HG02981 (cell line): ENCODE measurements around the gene NPHS1.
"Not testable (repeated sequence)": the region's sequence is repeated elsewhere in the genome, so short reads cannot be mapped to it uniquely, and the experiment has no call there.

Experiments
- ATAC-seq: cut with Tn5 transposase; IDR thresholded peaks from one replicate; pipeline ENCODE4 v1.9.1; 2021; ENCODE audit warnings: mild to moderate bottlenecking, moderate library complexity; ENCODE audit not compliant: unreplicated experiment

Gene NPHS1

DNA sequence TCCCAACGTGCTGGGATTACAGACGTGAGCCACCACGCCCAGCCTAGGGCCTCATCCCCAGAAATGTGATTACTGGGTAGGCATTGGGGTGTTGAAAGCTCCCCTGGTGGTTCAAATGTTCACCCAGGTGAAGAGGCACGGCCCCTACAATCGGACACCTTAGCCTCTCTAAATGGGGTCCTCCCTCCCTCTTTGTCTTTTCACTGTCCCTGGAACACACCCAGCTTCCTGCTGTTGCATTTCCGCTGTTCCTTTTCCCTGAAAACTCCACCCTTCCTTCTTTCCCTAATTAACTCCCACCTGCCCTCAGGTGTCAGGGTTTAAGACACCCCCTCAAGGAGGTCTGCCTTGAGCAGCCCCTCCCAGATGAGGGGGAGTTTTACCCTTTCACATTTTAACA, 36.0 kb downstream of the NPHS1 start:
- ATAC-seq: no peak

DNA sequence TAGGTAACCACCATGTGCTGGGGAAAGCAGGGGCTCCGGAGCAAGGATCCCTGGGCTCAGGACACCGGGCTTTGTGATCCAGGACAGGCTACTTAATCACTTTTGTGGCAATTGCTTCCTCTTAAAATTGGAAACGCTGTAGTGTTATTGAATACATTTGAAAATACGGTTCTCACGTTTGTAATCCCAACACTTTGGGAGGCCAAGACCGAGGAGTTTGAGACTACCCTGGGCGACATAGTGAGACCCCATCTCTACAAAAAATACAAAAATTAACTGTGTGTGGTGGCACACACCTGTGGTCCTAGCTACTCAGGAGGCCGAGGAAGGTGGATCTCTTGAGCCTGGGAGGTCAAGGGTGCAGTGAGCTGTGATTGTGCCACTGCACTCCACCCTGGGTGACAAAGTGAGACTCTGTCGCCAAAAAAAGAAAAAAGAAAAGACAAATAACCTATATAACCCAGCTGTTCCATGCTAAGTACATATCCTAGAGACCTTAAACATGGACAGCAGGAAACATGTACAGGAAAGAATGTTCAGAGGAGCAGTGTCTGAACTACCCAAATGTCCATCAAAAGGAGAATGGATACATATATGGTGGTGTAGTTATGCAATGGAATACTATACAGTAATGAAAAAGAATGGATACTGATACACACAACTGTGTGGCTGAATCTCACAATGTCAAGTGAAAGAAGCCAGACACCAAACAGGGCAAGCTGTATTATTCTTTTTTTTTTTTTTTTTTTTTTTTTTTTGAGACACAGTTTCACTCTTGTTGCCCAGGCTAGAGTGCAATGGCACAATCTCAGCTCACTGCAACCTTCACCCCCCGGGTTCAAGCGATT, 39.0 kb downstream of the NPHS1 start:
- no peak for ATAC-seq

DNA sequence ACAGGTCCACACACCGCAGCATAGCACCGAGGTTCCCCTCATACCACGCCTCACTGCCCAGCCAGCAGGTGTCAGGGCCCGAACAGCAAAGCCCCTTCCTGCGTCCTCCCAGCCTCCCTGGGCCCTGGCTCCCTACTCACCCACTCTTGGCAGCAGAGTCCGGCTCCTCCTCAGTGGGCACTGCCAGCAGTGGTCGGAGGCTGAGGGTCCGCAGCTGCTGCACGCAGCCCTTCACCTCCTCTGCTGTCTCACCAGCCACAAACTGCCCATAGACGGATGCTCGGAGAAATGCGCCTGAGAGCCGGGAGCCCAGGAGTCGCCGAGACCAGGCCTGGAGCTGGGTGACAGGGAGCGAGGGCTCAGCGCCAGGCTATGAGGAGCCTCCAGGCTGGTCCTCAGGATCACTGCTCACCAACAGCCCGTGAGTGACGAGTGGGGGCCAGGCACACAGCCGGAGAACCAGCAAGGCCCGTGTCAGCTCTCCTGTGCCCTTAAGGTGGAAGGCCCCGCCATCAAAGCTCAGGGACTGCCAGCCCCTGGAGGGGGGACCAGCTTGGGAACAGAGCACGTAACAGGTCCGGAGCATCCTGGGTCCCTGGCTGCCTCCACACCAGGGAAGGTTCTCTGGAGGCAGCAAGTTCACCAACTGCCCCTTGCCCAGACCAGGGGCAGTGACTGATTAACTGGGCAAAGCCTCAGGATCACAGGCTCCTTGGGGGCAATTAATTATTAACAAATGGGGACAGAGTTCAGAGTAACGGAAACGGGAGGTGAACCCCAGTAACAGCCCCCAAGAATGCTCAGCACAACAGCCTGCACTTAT, 39.9 kb downstream of the NPHS1 start, which contains the start of gene PRODH2:
Gene PRODH2 (minus strand): TSS at position 626 of the 823 bp plus-strand sequence. CDS start 40 bp downstream, at position 586.
- no peak for ATAC-seq

DNA sequence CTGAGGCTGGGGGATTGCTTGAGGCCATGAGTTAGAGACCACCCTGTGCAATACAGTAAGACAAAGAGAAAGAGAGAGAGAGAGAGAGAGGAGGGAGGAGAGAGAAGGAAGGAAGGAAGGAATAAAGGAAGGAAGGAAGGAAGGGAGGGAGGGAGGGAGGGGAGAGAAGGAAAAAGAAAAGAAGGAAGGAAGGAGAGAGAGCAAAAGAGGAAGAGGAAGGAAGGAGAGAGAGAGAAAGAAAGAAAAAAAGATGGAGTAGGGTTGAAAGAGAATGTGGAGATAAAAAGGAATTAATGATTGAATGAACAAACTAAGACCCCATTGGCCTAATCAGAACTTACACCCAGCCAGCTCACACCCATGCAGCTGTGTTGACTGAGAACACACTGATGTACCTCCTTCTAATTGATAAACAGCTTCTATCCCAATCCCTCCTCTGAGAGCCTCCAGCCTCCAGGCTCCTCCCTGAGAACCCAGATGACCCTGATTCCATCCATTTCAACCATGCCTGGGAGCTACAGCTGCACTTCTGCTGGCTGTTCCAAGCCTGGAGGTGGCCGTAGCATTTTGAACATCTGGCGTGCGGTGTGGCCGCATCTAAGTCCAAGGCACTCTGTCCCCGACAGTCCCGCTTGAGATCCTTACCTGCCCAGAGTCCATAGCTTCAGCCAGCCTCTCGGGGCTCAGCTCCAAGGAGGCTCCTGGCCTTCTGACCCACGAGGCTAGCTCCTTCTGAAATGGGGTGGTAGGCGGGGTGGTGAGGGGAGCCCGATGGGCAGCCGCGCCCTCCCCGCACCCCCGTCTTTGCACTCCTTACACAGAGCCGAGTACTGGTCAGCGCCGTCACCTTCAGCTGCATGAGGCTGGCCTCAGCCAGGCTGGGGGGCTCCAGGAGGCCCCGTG, 40.7 kb downstream of the NPHS1 start:
- no peak for ATAC-seq

DNA sequence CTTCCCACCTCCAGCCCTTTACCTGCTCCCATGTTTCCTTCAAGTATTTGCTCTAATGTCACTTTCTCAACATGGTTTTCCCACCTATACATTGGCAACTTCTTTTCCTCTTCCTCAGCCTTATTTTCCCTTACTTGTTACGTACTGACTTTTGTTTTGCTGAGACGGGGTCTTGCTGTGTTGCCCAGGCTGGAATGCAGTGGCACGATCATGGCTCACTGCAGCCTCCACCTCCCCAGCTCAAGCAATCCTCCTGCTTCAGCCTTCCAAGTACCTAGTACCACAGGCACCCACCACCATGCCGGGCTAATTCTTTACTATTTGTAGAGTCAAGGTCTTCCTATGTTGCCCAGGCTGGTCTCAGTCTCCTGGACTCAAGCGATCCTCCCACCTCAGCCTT, 44.7 kb downstream of the NPHS1 start:
- ATAC-seq: no peak

DNA sequence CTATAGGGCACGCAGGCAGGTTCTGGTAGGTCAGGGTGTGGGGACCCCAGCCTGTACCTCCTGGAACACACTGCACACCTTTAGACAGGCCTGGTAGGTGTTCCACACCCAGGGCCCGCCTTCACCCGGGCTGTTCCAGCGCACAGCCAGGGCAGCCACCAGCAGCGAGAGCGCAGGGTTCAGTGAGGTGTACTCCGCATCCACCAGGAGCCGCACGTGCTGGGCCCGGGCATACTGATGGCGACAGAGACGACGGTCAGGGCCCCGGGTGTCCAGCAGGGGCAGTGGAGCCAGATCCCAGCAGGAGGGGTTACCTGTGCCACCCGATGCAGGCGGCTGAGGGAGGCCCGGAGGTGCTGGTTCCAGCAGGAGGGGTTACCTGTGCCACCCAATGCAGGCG, 45.7 kb downstream of the NPHS1 start:
- ATAC-seq: no peak

DNA sequence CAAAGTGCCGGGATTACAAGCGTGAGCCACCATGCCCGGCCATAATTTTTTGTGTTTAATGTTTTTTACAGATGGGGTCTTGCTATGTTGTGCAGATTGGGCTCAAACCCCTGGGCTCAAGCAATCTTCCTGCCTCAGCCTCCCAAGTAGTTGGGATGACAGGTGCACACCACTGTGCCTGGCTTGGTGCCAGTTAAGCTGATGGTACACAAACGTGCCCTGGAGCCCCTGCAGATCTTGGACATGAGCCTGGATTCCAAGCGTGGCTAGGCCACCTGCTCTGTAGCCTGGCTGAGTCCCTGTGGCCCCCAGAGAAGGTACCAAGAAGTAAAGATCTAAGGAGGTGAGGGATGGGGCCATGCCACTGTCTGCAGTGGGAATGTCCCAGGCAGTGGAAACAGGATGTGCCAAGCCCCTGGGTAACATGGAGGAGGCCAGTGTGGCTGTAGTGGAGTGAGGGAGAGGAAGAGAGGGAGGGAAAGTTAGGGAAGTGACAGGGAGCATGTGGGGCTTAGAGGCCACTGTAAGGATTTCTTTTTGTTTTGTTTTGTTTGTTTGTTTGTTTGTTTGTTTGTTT, 46.7 kb downstream of the NPHS1 start:
- ATAC-seq: no peak

DNA sequence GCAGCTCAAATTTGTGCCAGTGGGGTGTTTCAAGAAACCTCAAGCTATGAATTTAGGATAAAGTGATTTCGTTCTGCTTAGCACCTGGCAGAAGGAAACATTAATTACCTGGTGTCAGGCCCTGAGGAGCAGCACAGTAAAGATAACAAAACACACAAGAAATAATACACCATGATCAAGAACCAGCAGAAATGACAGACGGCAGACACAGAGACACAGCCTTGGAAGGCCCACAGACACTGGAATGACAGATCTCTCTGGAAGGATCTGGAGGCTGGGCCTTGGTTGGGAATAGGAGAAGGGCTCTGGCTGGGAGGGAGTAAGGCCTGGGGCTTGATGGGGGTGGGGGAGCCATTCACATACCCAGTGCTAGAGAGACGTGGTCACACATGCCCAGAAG, 50.5 kb downstream of the NPHS1 start:
- no peak for ATAC-seq

DNA sequence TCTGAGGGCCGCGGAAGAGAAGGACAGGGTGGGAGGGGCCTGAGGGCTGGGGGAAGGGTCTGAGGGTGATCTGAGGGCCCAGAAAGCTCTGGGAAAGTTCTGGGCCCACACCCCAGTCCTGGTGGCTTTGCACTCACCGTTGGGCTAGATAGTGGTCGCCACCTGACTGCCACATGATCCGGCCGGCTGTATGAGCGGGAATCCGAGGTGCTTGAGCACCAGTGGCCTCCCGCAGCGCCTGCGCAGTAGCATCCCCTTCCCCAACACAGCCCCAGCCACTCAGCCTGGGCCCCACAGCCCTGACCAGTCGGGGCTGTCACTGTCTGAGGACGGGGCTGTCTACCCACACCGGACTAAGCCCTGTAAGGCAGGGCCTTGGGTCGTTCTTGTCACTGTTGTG, 54.6 kb downstream of the NPHS1 start:
- ATAC-seq: no peak

DNA sequence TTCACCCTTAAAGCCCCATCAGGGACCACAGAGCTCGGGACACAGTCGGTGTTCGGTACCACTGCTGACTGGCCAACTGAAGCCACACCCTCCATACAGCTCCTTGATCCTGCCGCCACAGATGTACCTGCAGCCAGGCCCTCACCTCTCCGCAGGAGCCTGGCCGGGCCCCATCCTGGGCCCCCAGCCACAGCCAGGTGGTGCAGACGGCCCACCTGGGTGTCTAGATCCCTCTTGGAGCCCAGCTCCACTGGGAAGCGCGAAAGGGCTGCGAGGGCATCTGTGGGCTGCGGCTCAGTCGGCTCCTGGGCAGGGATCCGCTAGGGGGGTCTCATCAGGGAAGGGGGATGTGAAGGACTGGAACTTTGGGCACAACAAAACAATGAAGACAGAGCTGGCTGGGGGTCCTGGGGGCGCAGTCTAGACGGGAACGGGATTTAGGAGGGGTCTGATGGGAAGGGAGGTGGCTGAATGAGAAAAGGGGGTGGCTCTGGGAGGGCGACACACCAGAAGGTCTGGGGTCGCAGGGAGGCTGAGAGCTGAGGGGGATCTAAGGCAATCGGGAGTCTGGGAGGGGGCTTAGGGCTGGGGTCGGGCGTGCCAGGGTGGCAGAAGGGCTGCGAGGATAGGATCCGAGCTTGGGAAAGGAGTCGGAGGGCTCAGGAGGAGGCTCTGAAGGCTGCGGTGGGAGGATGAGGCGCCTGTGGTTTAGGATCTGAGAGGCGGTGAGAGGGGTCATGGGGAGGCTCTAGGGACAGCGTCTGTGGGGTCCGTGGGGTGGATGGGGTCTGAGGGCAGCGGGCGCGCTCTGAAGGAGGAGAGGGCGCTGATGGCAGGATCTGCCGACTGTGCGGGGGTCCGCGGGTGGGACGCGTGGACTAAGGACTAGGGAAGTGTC, 55.4 kb downstream of the NPHS1 start:
- no peak for ATAC-seq

DNA sequence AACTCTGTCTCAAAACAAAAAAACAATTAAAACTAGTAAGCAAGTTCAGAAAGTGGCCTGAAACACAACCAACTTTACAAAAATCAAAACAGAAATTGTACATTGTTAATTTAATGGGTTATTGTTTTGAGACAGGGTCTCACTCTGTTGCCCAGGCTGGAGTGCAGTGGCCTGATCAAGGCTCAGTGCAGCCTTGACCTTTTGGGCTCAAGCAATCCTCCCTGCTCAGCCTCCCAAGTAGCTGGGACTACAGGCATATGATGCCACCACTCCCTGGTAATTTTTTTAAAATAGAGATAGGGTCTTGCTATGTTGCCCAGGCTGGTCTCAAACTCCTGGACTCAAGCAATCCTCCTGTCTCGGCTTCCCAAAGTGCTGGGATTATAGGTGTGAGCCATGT, 56.7 kb downstream of the NPHS1 start:
- ATAC-seq: not testable (repeated sequence)

DNA sequence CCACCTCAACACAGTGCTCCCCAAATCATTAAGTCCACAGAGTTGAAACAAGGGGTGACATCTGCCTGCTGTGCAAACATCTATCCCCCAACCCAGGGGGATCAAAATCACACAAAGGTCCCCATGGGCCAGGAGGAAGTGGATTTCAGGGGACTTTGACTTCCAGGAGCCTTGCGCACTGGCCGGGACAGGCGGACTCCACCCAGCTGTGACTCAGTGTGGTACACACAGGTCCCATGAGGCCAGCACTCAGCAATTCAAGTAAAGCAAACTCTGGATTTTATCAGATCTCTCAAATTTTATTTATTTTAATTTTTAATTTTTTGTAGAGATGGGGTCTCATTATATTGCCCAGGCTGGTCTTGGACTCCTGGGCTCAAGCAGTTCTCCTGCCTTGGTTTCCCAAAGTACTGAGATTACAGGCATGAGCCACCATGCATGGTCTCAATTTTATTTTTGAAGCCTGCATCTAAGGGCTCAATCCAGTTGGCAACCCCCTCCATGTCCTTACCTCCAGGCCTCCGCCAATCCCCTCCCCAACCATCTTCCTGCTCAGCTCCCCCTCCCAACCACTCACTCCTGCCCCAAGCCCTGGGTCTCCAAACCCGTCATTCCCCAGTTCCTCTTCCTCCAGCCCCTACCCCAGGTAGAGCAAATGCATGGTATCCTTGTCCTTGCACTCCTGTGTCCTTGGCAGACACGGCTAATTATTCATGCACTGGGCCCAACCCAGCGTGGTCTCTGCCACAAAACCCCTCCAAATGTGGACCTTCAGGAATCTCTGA, 58.7 kb downstream of the NPHS1 start:
- no peak for ATAC-seq

DNA sequence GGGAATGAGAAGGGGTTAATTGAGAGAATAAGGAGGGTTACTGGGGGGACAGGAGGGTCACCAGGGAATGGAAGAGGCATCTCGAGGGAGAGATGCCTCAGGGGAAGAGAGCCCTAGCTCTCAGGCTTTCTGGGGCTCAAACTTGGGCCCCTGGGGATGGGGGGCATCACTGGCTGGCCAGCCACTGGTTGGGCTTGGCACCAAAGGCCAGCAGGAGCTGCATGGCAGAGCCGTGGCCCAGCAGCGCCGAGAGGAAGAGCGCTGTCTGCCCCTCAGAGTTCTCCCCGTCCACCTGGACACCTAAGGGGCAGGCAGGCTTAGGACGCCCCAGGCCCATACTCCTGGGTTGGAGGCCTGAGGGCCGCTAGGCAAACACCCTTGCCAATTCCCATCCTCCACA, 59.4 kb downstream of the NPHS1 start:
- ATAC-seq: no peak

DNA sequence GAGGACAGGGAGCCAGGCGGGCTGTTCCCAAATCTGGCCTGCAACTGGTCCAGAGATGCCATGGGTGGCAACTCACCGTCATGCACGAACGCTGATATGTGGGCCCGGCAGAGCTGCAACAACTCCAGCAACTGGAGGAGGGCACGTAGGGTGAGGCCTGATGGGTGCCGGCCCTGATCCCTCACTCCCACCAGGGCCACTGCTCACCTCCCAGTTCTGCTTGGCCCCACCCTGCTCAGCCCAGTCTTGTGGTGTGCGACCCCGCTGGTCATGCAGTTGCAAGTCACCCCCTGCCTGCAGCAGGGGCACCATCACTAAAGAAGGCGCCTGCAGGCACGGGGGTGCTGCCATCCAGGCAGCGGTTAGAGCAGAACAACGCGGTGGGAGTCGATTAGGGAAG, 60.0 kb downstream of the NPHS1 start:
- no peak for ATAC-seq

DNA sequence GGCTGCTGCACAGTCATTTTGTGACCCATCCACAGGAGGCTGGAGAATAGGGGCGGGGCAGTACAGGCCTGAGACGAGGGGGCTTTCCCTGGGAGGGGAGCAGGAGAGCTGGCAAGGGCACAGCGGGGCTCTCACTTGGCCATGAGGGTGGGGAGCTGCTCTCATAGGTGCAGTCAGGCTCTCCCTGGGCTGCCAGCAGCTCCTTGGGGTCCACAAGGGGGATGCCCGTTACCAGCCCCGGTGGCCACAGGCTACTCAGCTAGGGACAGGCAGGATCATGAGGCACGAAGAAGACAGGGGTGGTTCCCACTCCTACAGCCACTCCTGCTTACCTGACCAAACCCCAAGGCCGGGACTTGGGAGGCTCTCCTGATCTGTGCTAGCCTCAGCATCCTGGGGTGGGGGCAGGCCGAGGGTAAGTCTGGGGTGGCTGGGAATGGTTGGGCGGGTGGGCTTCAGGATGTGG, 60.5 kb downstream of the NPHS1 start:
- no peak for ATAC-seq

DNA sequence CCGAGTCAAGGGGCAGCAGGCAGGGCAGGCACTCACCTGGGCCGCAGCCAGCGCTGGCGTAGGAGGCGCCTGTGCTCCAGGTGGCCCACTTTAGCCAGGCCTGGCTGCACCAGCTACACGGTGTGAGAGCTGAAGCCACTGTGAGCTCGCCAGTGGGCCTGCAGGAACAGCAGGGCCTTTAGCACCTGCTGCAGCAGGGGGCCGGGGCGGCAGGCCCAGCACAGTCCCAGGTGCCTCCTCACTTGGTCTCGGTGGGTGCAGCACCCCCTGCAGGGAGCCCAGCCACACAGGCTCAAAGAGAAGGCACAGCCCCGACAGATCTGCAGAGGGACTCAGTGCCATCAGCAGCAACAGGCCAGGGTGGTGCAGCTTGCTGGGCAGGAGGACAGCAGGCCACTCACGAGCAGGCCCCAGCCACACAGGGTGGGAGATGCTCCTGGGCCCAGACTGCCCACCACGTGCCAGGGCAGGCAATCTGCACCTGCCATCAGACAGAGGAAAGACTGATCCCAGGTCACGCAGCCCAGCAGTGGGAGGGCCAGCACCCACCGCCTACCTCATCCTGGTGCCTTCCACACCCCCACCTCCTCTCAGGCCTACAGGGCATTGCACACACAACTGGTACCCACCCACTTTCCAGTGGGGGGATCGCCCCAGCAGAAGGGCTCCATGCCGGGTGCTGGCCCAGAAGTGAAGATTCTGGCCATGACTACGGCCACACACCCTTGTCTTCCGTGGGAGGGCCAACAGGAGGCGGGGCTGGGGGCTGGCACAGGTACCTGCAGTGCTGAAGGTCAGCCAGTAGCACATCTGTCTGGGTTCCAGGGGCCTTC, 61.1 kb downstream of the NPHS1 start:
- ATAC-seq: no peak

DNA sequence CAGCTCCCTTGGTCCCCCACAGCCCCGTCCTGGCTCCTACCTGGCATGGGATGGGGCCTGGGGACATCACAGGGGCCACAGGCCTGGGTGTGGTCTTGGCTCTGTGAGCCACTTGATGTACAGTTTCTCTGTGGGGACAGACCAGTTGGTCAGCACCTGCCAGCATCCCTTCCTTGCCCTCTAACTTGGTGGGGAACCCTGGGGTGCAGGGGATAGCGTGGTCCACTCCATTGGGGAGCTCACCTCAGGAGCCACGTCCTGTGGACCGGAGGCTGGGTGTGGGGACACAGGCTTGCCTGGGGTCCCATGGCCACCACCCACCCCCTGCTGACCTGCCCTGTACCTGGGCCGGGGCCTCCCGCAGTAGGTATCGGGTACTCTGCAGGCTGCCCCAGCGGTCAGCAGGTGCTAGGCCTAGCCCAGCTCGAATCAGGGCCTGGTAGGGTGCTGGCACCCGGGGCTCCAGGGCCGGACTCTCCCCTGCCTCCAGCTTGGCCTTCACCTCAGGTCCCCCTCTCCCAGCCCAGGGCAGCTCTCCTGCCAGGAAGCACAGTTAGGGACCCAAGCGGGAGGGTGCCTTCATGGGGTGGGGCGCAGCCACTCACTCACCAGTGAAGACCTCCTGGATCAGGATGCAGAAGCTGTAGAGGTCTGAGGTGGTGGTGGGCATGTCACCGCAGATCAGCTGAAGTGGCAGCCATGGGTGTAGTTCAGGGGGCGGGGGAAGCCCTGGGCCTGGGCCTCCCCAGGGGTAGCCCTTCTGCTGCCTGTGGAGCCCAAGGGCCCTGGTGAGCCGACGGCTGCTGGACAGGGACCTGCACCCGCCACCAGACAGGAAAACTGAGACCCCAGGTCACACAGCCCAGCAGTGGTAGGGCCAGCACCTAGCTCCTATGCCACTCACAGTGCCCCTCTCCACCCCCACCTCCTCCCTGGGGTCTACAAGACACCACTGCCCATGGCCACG, 62.0 kb downstream of the NPHS1 start:
- no peak for ATAC-seq
